ENCODE data around the gene ARL3. TPM values are rescaled to one million over a fixed set of nuclear protein-coding genes. Genes with fewer than 3 reads are reported as not detected.

The ARL3 gene
- total RNA-seq, 1 experiment from 2014 or later = 16.5 TPM

DNA sequence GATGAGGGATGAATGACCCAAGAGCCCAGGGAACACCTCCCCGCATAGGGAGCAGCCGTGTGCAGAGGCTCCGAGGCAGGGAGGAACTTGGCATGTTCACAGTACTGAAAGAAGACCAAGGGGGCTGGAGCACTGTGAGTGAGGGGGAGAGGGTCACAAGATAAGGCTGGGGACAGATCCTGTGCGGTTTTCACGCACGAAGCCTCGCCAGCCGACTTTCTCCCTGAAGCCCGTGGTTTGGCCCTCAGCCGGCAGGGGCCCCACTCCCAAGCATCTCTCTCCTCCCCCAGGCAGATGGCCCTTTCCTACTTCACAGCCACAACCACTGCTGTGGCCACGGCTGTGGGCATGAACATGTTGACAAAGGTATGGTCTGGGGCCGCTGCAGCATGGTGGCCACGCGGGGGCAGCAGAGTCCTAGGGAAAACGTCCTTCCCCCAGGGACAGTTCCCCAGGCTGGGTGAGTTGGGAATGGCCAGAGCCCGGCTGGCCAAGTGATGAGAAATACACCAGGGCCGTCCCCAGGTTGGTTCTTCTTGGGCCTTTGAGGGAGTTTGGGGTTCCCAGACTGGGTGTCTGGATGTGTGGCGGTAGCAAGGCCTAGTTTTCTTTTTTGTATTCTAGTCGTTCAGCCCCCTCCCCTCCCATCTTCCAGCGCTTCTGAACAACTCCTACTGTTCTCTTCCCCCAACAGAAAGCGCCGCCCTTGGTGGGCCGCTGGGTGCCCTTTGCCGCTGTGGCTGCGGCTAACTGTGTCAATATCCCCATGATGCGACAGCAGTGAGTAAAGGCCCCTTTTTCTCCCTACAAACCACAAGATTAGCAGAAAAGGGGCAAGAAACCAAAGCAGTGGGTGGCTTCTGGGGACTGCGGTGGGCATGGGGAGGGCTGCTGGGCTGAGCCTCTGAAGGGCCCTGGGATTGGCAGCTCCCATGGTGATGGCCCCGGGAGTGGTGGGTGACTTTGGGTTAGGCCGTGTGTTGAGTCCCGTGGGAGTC lies 15.1 kb upstream of the ARL3 start:
- H3K4ac ChIP-seq (ENCODE audit: low read depth, low read length) = no peak overlapping the region
- H2BK12ac ChIP-seq (ENCODE audit: insufficient read length, low read depth, low read length) = no peak overlapping the region
- TF ChIP-seq, protein P1, sequence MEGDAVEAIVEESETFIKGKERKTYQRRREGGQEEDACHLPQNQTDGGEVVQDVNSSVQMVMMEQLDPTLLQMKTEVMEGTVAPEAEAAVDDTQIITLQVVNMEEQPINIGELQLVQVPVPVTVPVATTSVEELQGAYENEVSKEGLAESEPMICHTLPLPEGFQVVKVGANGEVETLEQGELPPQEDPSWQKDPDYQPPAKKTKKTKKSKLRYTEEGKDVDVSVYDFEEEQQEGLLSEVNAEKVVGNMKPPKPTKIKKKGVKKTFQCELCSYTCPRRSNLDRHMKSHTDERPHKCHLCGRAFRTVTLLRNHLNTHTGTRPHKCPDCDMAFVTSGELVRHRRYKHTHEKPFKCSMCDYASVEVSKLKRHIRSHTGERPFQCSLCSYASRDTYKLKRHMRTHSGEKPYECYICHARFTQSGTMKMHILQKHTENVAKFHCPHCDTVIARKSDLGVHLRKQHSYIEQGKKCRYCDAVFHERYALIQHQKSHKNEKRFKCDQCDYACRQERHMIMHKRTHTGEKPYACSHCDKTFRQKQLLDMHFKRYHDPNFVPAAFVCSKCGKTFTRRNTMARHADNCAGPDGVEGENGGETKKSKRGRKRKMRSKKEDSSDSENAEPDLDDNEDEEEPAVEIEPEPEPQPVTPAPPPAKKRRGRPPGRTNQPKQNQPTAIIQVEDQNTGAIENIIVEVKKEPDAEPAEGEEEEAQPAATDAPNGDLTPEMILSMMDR (conservative IDR thresholded peaks at IDR 0.05) = peak; percentile 94
- H3K9ac ChIP-seq (ENCODE audit: extremely low read depth, insufficient read length, low read length) = no peak overlapping the region
- H4K20me1 ChIP-seq (ENCODE audit: control insufficient read depth, insufficient read depth, insufficient read length) = no peaks in the 10 kb centered on the region
- no peak overlapping the region for H3K4me2 ChIP-seq (ENCODE audit: insufficient read depth, insufficient read length, low read length)
- H3K23me2 ChIP-seq (ENCODE audit: insufficient read length, low read depth, low read length, poor library complexity, severe bottlenecking) = no peaks in the 10 kb centered on the region
- WGBS (ENCODE audit: extremely low coverage, insufficient read length, low lambda C conversion rate) = no CpG with 5 or more reads among the region's 30 CpGs
- H2BK120ac ChIP-seq (ENCODE audit: low read depth, low read length, poor library complexity, severe bottlenecking) = no peak overlapping the region
- no peak overlapping the region for H3K23ac ChIP-seq (ENCODE audit: insufficient read length, low read depth, low read length)
- no peak overlapping the region for H2AFZ ChIP-seq (ENCODE audit: low read length)
- peak overlapping the region in 2 of 3 experiments; percentile 63 to 94; a peak in 3 of 7 replicates for H3K27ac Mint-ChIP-seq
- no peaks in the 10 kb centered on the region for H3K27me3 ChIP-seq (ENCODE audit: insufficient read depth, low read length)
- H2BK5ac ChIP-seq (ENCODE audit: insufficient read length, low read length) = no peak overlapping the region
- H3K4me1 Mint-ChIP-seq = peaks cover 0 to 5% of the 10 kb centered on the region in 2 experiments; a peak in 1 of 4 replicates
- H3K79me2 ChIP-seq (ENCODE audit: insufficient read depth, low read length) = 0 out of 2 replicates have a peak, but pooled peaks cover 1% of the 10 kb centered on the region
- no peak overlapping the region for H2BK15ac ChIP-seq (ENCODE audit: low read depth, low read length)
- H3K79me1 ChIP-seq (ENCODE audit: insufficient read depth, low read depth, low read length, poor library complexity, severe bottlenecking) = peaks cover 4% of the 10 kb centered on the region
- H2BK20ac ChIP-seq (ENCODE audit: low read depth, low read length, poor library complexity, severe bottlenecking) = no peak overlapping the region
- peaks cover 36 to 80% (median 74%) of the 10 kb centered on the region in 3 experiments; a peak in 6 of 7 replicates for H3K36me3 Mint-ChIP-seq (ENCODE audit: insufficient read depth in 1 of 3, low read depth in 3 of 3)
- no peaks in the 10 kb centered on the region for H3K27me3 Mint-ChIP-seq (ENCODE audit: low read depth)
- H4K5ac ChIP-seq (ENCODE audit: insufficient read length, low read depth, low read length) = no peak overlapping the region
- H3K56ac ChIP-seq (ENCODE audit: insufficient read length, low read depth, low read length) = no peak overlapping the region
- no peak overlapping the region for H3K27ac ChIP-seq (ENCODE audit: insufficient read length, low read depth, low read length)
- H3K14ac ChIP-seq (ENCODE audit: insufficient read depth, low read length) = no peak overlapping the region
- no peak overlapping the region for H3K4me3 Mint-ChIP-seq
- H3K18ac ChIP-seq (ENCODE audit: insufficient read length, low read depth, low read length) = no peak overlapping the region
- peak; percentile 88 for DNase-seq
- no peaks in the 10 kb centered on the region for H3K4me1 ChIP-seq (ENCODE audit: insufficient read depth, low read length)
- no peaks in the 10 kb centered on the region for H3K9me3 Mint-ChIP-seq
- H3T11ph ChIP-seq (ENCODE audit: low read length) = no peak overlapping the region
- no peak overlapping the region for H4K91ac ChIP-seq (ENCODE audit: insufficient read length, low read depth, low read length)
- no peak overlapping the region for H2AK5ac ChIP-seq (ENCODE audit: insufficient read length, low read length)
- no peaks in the 10 kb centered on the region for H3K9me3 ChIP-seq (ENCODE audit: control insufficient read depth, low read depth, low read length)
- no peak overlapping the region for H4K8ac ChIP-seq (replicated peaks; ENCODE audit: insufficient read length, low read depth, low read length)
